Right atrium auricular region (tissue), 2 donors: ENCODE measurements around the gene DOK3. TPM values are rescaled to one million over a fixed set of nuclear protein-coding genes. Genes with fewer than 3 reads are reported as not detected.

Experiments
- DNase-seq: peaks from one replicate; pipeline ENCODE4 v3.0.0-alpha.2; 2019; ENCODE audit warnings: low spot score
- H3K27ac ChIP-seq, 2 donors: fragments of 200-600 bp; sonication (generic); 1 replicate in 1 of 2; 2 replicates in 1 of 2; pipeline ENCODE4 v1.5.1; 2016 to 2019
- H3K27me3 ChIP-seq, 2 donors: fragments of 200-600 bp; sonication (generic); one replicate each; pipeline versions ENCODE4 v1.5.1 to v1.6.0; 2017 to 2019
- H3K36me3 ChIP-seq: fragments of 200-600 bp; sonication (generic); one replicate; pipeline ENCODE4 v1.5.1; 2016
- H3K4me1 ChIP-seq, 2 donors: fragments of 200-600 bp; sonication (generic); one replicate each; pipeline versions ENCODE4 v1.5.1 to v1.6.0; 2017 to 2019
- H3K4me3 ChIP-seq, 2 donors: fragments of 200-600 bp; sonication (generic); 1 replicate in 1 of 2; 2 replicates in 1 of 2; pipeline ENCODE4 v1.5.1; 2017 to 2019; ENCODE audit warnings: mild to moderate bottlenecking in 1 of 2, moderate library complexity in 1 of 2
- H3K9me3 ChIP-seq, 2 donors: fragments of 200-600 bp; sonication (generic); one replicate each; pipeline ENCODE4 v1.5.1; 2019
- total RNA-seq, 2 donors: library from RNA; depleted of rRNA; stranded (reverse); fragments of >200 nt; gene quantifications; one replicate each; pipeline ENCODE4 v1.1.0, GENCODE V29; 2016
- TF ChIP-seq, protein P1 (sequence below), 2 donors: fragments of 200-600 bp; sonication (generic); IDR thresholded peaks; one replicate each; pipeline ENCODE4 v1.5.1; 2019; ENCODE audit warnings: antibody characterized with exemption in 2 of 2

Gene DOK3
- total RNA-seq, 2 donors from 2014 or later: 1.6 to 2.6 TPM

DNA sequence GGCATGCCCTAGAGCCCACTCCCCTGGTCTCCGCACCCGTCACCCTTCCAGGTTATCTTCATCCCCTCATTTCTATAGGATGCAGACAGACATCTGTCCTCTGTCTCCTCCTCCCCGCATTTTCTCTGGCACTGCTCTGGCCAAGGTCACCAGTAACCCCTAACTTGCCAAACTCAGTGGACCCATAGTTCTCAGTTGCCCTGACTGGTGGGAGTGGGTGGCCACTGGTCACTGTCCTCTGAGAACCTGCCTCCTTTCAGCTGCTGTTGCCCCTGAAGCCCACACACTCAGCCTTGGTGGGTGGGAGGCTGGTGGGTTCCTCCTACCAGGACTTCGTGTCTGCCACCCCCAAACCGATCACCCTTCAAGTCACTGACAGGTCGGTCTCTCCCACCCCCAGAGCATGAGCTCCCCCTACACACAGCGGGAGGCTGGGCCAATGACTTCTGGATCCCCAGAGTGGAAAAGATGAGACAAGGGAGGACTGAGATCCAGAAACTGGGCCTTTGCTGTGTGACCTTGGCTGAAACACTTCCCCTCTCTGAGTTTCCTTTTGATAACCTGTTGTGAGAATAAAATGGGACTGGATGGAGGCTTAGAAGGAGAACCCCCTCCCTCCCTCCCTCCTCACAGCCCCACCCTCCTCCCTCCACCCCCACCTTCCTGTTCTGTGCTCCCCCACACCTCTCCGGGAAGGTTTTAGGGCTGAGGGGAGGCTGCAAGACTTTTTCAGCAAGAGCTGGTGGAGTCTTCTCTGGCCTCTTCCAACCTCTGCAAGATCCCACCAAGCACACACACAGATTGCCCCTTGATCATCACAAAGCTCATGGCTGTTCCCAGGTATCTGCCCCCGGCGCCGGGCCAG lies 33.8 kb downstream of the DOK3 start:
- no peak overlapping the region for H3K4me3 ChIP-seq
- TF ChIP-seq, protein P1, sequence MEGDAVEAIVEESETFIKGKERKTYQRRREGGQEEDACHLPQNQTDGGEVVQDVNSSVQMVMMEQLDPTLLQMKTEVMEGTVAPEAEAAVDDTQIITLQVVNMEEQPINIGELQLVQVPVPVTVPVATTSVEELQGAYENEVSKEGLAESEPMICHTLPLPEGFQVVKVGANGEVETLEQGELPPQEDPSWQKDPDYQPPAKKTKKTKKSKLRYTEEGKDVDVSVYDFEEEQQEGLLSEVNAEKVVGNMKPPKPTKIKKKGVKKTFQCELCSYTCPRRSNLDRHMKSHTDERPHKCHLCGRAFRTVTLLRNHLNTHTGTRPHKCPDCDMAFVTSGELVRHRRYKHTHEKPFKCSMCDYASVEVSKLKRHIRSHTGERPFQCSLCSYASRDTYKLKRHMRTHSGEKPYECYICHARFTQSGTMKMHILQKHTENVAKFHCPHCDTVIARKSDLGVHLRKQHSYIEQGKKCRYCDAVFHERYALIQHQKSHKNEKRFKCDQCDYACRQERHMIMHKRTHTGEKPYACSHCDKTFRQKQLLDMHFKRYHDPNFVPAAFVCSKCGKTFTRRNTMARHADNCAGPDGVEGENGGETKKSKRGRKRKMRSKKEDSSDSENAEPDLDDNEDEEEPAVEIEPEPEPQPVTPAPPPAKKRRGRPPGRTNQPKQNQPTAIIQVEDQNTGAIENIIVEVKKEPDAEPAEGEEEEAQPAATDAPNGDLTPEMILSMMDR (IDR thresholded peaks at IDR 0.05): no peak
- peaks cover 0 to 5% of the 10 kb centered on the region in 2 donors for H3K27me3 ChIP-seq
- H3K4me1 ChIP-seq: peaks cover 0 to 63% of the 10 kb centered on the region in 2 donors
- H3K27ac ChIP-seq: no peak overlapping the region
- DNase-seq: no peak
- no peaks in the 10 kb centered on the region for H3K36me3 ChIP-seq
- no peaks in the 10 kb centered on the region for H3K9me3 ChIP-seq

DNA sequence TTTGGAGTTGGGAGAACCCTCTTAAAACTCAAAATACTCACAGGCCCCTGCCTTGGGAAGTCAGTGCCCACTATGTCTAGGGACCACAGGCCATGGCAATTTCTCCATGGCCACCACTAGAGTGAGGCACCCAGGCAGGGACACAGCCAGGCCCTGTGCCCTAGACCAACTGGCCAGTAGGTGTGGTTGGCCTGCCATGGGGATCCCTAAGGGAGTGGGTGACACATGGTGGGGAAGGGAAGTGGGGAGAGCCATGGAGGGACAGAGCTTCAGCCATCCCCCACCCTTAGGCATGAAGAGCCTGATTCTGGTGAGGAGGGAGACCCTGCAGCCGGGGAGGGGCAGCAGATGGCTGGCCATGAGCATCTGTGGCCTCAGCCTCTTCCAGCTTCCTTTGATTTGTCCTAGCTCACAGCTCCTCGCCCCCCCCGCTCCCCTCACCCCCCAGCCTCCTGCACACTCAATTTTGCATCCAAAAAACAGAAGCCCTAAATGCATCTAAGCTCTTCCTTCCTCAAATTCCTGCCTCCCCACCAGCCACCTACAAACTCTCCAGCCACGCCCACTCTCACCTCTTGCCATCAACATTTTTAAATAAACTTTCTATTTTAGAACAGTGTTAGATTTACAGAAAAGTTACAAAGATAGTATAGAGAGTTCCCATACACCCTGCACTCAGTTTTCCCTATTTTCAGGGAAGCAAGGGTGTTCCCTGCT lies 34.6 kb downstream of the DOK3 start:
- DNase-seq: no peak
- H3K27ac ChIP-seq: peak overlapping the region in 1 of 2 donors; percentile 84
- H3K36me3 ChIP-seq: no peaks in the 10 kb centered on the region
- peaks cover 0 to 66% of the 10 kb centered on the region in 2 donors for H3K4me1 ChIP-seq
- no peaks in the 10 kb centered on the region for H3K9me3 ChIP-seq
- no peak overlapping the region for H3K4me3 ChIP-seq
- H3K27me3 ChIP-seq: peaks cover 0 to 5% of the 10 kb centered on the region in 2 donors
- TF ChIP-seq, protein P1 (IDR thresholded peaks at IDR 0.05): no peak

DNA sequence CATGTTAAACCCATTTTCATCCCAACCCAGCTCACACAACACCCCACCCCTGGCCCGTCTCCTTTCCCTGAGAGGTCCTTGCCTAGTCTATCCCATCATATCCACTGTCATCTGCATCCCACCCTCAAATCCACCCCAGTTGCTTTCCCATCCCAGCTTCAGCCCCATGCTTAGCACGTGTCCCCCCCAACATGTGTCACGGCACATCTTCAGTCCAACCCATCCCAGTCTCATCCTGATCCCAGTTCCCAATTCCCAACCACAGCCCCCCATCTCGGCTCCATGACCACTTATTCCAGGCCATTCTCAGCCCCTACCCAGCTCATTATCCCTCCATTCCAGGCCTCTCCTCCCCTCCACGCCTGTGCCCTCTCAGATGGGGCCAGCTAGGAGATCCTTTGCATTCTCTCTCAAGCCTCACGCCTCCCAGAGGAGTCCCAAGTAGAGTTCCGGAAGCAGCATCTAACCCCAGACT lies 35.6 kb downstream of the DOK3 start:
- H3K36me3 ChIP-seq: no peaks in the 10 kb centered on the region
- H3K4me1 ChIP-seq: peaks cover 0 to 66% of the 10 kb centered on the region in 2 donors
- TF ChIP-seq, protein P1 (IDR thresholded peaks at IDR 0.05): no peak
- peak overlapping the region in 1 of 2 donors; percentile 75 for H3K4me3 ChIP-seq
- peaks cover 0 to 5% of the 10 kb centered on the region in 2 donors for H3K27me3 ChIP-seq
- peak overlapping the region; percentile 63 to 84 for H3K27ac ChIP-seq
- H3K9me3 ChIP-seq: no peaks in the 10 kb centered on the region
- no peak for DNase-seq

DNA sequence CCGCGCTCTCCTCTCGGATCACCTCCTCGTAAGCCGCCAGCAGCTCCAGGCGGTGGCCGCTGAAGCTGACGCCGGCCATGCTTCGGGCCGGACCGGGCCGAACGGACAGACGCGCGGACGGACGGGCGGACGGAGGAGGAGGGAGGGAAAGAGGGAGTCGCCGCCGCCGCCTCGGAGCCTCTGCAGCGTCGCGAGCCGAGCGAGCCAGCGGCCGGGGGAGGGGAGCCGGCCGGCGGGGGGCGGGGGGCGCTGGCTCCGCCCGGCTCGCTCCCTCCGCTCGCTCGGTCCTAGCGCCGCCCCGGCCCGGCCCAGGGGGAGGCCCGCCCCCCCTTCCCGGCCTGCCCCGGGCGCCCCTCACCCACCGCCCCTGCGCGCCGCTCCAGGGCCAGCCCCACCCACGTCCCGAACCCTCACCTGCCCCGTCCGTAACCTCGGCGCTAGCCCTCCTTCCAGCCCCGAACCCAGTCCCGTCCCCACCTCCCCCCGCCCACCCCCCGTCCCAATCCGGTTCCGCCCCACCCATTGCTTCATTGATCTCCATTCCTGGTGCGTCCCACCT lies 36.1 kb downstream of the DOK3 start, which contains the start of gene DBN1:
Gene DBN1, minus strand, starts transcription at position 192 of the 559 bp plus-strand sequence. Its CDS starts 113 bp downstream, at position 79.
- TF ChIP-seq, protein P1 (IDR thresholded peaks at IDR 0.05): no peak
- H3K4me1 ChIP-seq: peaks cover 0 to 63% of the 10 kb centered on the region in 2 donors
- H3K27me3 ChIP-seq: peaks cover 0 to 5% of the 10 kb centered on the region in 2 donors
- DNase-seq: no peak
- H3K9me3 ChIP-seq: no peaks in the 10 kb centered on the region
- H3K36me3 ChIP-seq: no peaks in the 10 kb centered on the region
- H3K4me3 ChIP-seq: peak within 1 kb of the TSS; percentile 72 to 75
- H3K27ac ChIP-seq: peak within 1 kb of the TSS; percentile 78 to 84
